Naive thymus-derived CD8-positive, alpha-beta T cell (primary cell): ENCODE results near the gene PRAMEF13. TPM values are rescaled to one million over a fixed set of nuclear protein-coding genes. Genes with fewer than 3 reads are reported as not detected.
"Not testable (repeated sequence)": the region's sequence is repeated elsewhere in the genome, so short reads cannot be mapped to it uniquely, and the experiment has no call there.

Experiments used
- ATAC-seq, 2 donors: fragments of 150-1000 bp; cut with Tn5 transposase in 1 of 2; sonication (Bioruptor Pico), chemical (Tn5 transposase) in 1 of 2; 1 replicate in 1 of 2; 2 replicates in 1 of 2; pipeline ENCODE4 v1.10.0; 2021; ENCODE audit warnings: mild to moderate bottlenecking in 2 of 2, moderate library complexity in 2 of 2
- POLR2A ChIA-PET: fragments of 350-600 bp; sonication (Branson Sonifier 250); formaldehyde crosslinking; loops from one replicate; lab custom pipeline; 2021; ENCODE audit warnings: antibody characterized with exemption; lab: Charles Lee
- DNase-seq, 10 donors: peaks; one replicate each; pipeline versions ENCODE4 v3.0.0 to v3.0.0-alpha.2; 2020 to 2022
- H3K27ac Mint-ChIP-seq, 10 donors: one replicate each; pipeline ENCODE4 v1.8.0; 2020 to 2022; ENCODE audit warnings: mild to moderate bottlenecking in 10 of 10, mixed read lengths in 10 of 10, moderate library complexity in 4 of 10, inconsistent platforms in 1 of 10
- H3K27me3 Mint-ChIP-seq, 5 donors: one replicate each; pipeline ENCODE4 v1.8.0; 2021 to 2022; ENCODE audit warnings: mixed read lengths in 5 of 5
- H3K36me3 Mint-ChIP-seq, 3 donors: one replicate each; pipeline ENCODE4 v1.8.0; 2020 to 2022; ENCODE audit warnings: mixed read lengths in 3 of 3, mild to moderate bottlenecking in 2 of 3, inconsistent platforms in 1 of 3
- H3K4me1 Mint-ChIP-seq, 4 donors: one replicate each; pipeline ENCODE4 v1.8.0; 2021 to 2022; ENCODE audit warnings: mixed read lengths in 4 of 4
- H3K4me3 Mint-ChIP-seq, 10 donors: one replicate each; pipeline ENCODE4 v1.8.0; 2020 to 2022; ENCODE audit warnings: mild to moderate bottlenecking in 10 of 10, mixed read lengths in 10 of 10, moderate library complexity in 6 of 10, inconsistent platforms in 1 of 10
- H3K9me3 Mint-ChIP-seq, 9 donors: one replicate each; pipeline ENCODE4 v1.8.0; 2020 to 2022; ENCODE audit warnings: mixed read lengths in 9 of 9, mild to moderate bottlenecking in 3 of 9, inconsistent platforms in 1 of 9, moderate library complexity in 1 of 9
- polyA plus RNA-seq, 3 donors: library from polyadenylated mRNA; unstranded; fragments of 300-500 nt; fragmentation: Illumina TruSeq; gene quantifications; one replicate each; pipeline ENCODE4 v1.2.3, GENCODE V29; 2021
- total RNA-seq, 8 experiments: library from RNA in 2 of 8; stranded (reverse) in 2 of 8; gene quantifications; one replicate each; pipeline ENCODE4 v1.2.3 and lab custom pipeline; 2021 to 2026

Gene PRAMEF13
- total and polyA plus RNA-seq, 5 experiments from 2014 or later = not detected

DNA sequence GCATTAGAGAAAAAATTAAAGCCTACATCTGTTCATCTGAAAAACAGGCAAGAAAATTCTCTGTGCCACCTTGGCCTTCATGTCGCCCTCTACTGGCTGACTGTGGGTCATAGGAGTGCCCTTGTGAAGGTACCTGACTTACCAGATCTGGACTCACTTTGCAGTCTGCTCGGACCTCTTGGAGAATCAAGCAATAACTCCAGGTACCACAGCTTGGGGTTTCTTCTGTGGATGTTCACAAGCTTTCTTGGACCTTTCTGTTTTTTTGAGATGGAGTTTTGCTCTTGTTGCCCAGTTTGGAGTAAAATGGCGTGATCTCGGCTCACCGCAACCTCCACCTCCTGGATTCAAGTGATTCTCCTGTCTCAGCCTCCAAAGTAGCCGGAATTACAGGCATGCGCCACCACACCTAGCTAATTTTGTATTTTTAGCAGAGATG is 27.2 kb upstream of the PRAMEF13 start:
- no peaks in the 10 kb centered on the region for H3K36me3 Mint-ChIP-seq
- no peaks in the 10 kb centered on the region for H3K9me3 Mint-ChIP-seq
- no peak overlapping the region for H3K4me3 Mint-ChIP-seq
- POLR2A ChIA-PET = no interaction called here
- ATAC-seq (no peak), DNase-seq (peak in 3 of 10 donors; percentile 9 to 37 (median 19))
- peaks cover 0 to 2% (median 0%) of the 10 kb centered on the region in 4 donors for H3K4me1 Mint-ChIP-seq
- no peak overlapping the region for H3K27ac Mint-ChIP-seq
- peaks cover 9 to 17% (median 13%) of the 10 kb centered on the region in 5 donors for H3K27me3 Mint-ChIP-seq

DNA sequence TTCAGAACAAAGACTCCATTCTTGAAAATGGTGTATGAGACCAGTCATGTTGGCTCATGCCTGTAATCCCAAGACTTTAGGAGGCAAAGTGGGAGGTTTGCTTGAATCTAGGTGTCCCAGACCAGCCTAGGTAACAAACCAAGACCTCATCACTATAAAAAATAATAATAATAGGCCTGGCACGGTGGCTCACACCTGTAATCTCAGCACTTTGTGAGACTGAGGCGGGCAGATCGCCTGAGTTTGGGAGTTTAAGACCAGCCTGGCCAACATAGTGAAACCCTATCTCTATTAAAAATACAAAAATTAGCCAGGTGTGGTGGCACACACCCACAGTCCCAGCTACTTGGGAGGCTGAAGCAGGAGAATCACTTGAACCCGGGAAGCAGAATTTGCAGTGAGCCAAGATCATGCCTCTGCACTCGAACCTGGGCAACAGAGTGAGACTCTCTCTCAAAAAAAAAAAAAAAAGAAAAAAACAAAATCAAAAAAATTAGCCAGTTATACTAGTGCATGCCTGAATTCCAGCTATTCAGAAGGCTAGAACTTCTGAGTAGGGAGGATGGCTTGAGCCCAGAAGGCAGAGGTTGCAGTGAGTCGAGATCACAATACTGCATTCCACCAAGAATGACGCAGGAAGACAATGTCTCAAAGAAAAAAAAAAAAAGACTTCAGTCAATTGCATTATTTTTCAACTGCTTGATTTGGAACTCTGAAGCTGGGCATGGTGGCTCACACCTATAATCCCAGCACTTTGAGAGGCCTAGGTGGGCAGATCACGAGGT is 26.3 kb upstream of the PRAMEF13 start:
- H3K9me3 Mint-ChIP-seq, H3K27ac Mint-ChIP-seq, ATAC-seq, H3K4me3 Mint-ChIP-seq, POLR2A ChIA-PET, H3K4me1 Mint-ChIP-seq, H3K36me3 Mint-ChIP-seq: not testable (repeated sequence)
- DNase-seq = peak in 1 of 10 donors; percentile 4
- peaks cover 9 to 17% (median 13%) of the 10 kb centered on the region in 5 donors for H3K27me3 Mint-ChIP-seq

DNA sequence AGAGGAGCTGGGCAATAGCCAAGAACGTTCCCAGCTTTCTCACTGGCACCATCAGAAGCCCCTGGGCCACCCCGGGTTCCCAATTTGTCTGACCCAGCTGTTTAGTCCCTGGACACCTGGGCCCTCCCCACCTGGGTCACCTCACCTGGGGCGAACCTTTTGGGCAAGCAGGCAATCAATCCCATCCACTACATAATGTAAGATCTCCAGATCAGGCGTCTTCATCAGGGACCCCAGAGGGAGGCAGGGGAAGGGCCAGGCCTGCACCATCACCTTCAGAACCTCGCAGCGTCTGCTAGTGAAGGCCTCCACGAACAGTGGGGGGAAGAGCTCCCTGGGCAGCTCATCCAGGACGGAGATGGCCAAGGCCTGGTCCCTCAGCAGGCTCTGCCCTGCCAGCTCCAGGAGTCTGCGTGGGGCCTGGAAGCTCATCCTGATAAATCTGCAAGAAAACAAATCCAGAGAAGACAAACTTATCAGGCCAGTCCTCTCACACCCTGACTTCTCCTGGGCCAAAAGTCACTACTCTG is 24.5 kb upstream of the PRAMEF13 start, which contains the start of gene PRAMEF18:
PRAMEF18 (minus strand) TSS at position 480 of the 530 bp plus-strand sequence; CDS start at position 432, 48 bp downstream.
- peak in 1 of 10 donors; percentile 14 for DNase-seq
- ATAC-seq, H3K4me1 Mint-ChIP-seq, H3K36me3 Mint-ChIP-seq, H3K27ac Mint-ChIP-seq, H3K4me3 Mint-ChIP-seq, H3K9me3 Mint-ChIP-seq, POLR2A ChIA-PET: not testable (repeated sequence)
- H3K27me3 Mint-ChIP-seq = peaks cover 5 to 17% (median 10%) of the 10 kb centered on the region in 5 donors

DNA sequence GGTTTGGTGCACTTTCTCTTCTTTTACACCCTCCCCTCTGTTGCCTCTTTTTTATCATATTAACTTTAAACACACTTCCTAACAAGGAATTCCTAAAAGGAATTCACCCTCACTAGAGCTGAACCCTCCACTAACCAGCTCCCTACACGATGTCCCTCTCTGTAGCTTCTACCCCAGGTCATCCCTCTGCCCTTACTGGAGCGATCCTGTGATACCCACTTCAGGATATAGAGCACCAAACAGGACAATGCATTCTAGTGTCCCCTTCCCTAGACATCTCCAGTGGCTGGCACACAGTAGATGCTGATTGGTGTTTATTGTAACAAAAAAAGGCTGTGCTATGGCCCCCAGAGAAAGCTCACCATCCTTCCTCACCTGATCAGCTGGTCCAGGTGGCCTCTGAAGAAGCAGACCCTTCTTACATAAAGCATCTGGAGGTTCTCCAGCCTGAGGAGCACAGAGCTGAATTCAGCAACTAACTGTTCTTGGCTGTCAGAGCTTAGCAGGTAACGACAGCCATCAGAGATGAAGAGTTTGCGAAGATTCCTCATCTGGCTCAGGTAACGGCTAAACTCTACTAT is 23.4 kb upstream of the PRAMEF13 start:
- H3K27ac Mint-ChIP-seq = no peak overlapping the region
- peaks cover 2 to 17% (median 9%) of the 10 kb centered on the region in 5 donors for H3K27me3 Mint-ChIP-seq
- POLR2A ChIA-PET = no interaction called here
- ATAC-seq = no peak
- H3K4me3 Mint-ChIP-seq = no peak overlapping the region
- no peaks in the 10 kb centered on the region for H3K36me3 Mint-ChIP-seq
- DNase-seq = no peak
- H3K9me3 Mint-ChIP-seq = no peaks in the 10 kb centered on the region
- H3K4me1 Mint-ChIP-seq = peaks cover 0 to 2% (median 0%) of the 10 kb centered on the region in 4 donors

DNA sequence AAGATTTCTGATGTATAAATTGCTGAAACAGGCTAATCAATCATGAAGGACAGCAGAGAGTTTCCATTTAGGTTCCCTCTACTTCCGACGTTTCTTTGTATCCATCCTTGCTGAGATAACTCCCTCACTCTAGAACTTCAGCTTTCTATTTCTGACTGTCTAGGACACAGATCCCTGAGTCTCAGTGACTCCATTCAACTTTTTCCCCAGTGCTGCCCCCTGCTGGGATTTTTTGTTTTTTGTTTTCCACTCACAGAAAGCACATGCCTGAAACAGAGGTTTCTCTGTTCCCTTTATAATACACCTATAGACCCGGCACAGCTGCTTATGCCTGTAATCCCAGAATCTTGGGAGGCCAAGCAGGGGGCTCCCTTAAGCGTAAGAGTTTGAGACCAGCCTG is 21.6 kb upstream of the PRAMEF13 start:
- H3K27ac Mint-ChIP-seq, H3K9me3 Mint-ChIP-seq, DNase-seq, H3K36me3 Mint-ChIP-seq, POLR2A ChIA-PET, ATAC-seq, H3K4me3 Mint-ChIP-seq, H3K4me1 Mint-ChIP-seq: not testable (repeated sequence)
- peaks cover 0 to 13% (median 3%) of the 10 kb centered on the region in 5 donors for H3K27me3 Mint-ChIP-seq

DNA sequence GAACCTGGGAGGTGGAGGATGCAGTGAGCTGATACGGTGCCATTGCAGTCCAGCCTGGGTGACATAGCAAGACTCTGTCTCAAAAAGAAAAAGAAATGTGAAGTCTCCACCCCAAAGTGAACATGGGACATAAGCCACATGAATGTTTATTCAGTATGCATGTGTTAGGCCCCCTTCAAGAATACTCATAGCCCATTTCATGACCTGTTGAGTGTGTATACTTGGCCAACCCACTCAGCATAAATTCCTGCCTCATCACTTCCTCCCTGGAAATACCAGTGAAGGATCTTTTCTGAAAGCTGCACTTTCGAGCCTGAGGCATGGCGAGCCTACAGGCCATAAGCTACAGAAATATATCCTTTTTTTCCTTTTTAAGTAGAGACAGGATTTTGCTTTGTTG is 18.0 kb upstream of the PRAMEF13 start:
- POLR2A ChIA-PET, H3K27ac Mint-ChIP-seq, ATAC-seq, H3K36me3 Mint-ChIP-seq, DNase-seq, H3K4me3 Mint-ChIP-seq, H3K9me3 Mint-ChIP-seq, H3K4me1 Mint-ChIP-seq, H3K27me3 Mint-ChIP-seq: not testable (repeated sequence)

DNA sequence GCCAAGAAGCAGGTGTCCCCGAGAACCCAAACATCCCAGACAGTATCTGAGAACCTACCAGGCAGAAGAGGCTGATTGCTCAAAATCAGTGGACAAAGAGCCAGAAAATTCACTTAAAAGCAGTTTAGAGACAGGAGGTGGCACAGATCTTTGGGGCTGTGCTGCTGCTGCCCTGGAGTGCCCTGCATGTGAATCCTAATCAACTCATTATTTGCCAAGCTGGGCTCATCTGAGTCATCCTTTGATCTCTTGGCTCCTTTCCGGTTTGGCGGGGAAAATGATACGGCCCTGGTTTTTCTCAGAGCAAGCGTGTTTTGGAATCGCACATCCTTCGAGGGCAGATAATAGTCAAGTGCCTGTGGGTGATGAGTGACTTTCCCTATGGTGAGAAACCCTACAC is 15.4 kb upstream of the PRAMEF13 start:
- not testable (repeated sequence) for DNase-seq, H3K4me1 Mint-ChIP-seq

DNA sequence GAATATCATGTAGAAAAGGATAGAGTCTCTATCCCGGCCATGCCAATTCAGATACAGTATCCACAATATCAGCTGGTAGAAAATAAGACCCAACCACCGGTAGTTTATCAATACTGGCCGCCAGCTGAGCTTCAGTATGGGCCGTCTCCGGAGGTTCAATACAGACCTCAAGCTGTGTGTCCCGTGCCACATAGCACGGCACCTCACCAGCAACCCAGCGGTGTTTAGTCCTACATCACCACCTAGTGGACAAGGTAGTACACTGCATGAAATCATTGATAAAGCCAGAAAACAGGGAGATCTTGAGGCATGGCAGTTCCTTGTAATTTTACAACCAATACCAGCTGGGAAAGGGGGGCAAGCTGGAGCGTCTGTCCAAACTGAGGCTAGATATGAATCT is 7.5 kb upstream of the PRAMEF13 start:
- H3K9me3 Mint-ChIP-seq, H3K27ac Mint-ChIP-seq, ATAC-seq, POLR2A ChIA-PET, H3K4me1 Mint-ChIP-seq, H3K4me3 Mint-ChIP-seq, DNase-seq, H3K27me3 Mint-ChIP-seq, H3K36me3 Mint-ChIP-seq: not testable (repeated sequence)

More for the DNA sequence above, 15.4 kb upstream of the PRAMEF13 start:
- H3K36me3 Mint-ChIP-seq, H3K9me3 Mint-ChIP-seq, POLR2A ChIA-PET, ATAC-seq, H3K27ac Mint-ChIP-seq, H3K27me3 Mint-ChIP-seq, H3K4me3 Mint-ChIP-seq: not testable (repeated sequence)

DNA sequence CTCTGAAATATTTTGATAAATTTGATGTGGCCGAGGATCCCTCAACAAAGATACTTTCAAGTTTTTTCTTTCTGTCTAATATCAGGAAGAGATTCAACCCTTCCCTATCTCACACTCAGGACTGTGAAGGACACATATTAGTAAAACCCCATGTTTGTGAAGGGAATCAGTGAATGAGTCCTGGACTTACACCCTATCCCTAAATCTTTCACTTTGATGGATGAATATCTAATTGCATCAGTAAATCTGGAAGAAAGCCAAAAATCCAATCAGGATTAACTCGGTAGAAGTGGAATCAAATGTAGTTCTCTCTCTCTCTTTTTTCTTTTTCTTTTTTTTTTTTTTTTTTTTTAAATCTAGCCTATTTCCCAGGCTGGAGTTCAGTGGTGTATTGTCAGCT is 29.7 kb downstream of the PRAMEF13 start, which contains the start of gene PRAMEF9:
PRAMEF9 (plus strand) TSS at position 301 of the 400 bp plus-strand sequence. CDS start 3,433 bp downstream, outside the sequence.
- POLR2A ChIA-PET, H3K27me3 Mint-ChIP-seq, H3K27ac Mint-ChIP-seq, H3K4me3 Mint-ChIP-seq, H3K9me3 Mint-ChIP-seq, DNase-seq, H3K36me3 Mint-ChIP-seq, ATAC-seq, H3K4me1 Mint-ChIP-seq: not testable (repeated sequence)

DNA sequence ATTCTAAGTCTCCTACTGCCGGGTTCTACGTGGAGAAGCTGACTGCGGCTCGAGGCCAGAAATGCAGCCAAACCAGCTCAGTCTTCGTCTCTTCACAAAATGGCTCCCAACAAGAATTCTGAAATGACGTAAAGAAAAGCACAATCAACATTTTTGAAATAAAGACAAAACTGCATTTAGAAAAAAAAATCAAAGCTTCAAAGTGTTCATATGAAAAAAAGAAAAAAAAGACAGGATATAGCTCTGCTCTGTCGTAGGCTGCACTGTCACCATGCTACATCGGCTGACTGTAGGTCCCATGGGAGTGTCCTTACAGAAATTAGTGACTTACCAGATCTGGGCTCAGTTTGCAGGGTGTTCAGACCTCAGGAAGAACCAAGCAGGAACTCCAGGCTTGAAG is 35.7 kb downstream of the PRAMEF13 start, which contains the start of gene HNRNPCL4:
HNRNPCL4 (minus strand) TSS at position 101 of the 400 bp plus-strand sequence. CDS start 164 bp downstream, outside the sequence.
- H3K9me3 Mint-ChIP-seq, H3K27ac Mint-ChIP-seq, ATAC-seq, H3K27me3 Mint-ChIP-seq, H3K4me3 Mint-ChIP-seq, POLR2A ChIA-PET, DNase-seq, H3K36me3 Mint-ChIP-seq, H3K4me1 Mint-ChIP-seq: not testable (repeated sequence)

DNA sequence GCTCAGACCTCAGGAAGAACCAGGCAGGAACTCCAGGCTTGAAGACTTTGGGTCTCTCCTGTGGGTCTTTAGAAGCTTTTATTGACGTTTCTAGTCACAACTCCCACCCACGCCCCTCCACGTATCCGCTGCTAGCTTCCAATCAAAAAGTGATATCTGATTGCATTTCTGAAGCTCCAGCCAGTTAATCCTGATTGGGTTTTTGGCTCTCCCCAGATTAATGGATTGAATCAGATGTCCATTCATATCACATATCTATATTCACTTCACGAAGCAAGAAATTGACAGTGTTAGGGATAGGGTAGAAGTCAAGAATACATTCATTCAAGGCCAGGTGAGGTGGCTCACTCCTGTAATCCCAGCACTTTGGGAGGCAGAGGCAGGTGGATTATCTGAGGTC is 45.3 kb downstream of the PRAMEF13 start, which contains the start of gene PRAMEF26:
PRAMEF26 (minus strand) TSS at position 101 of the 400 bp plus-strand sequence. CDS start 2,914 bp downstream, outside the sequence.
- H3K27me3 Mint-ChIP-seq, H3K27ac Mint-ChIP-seq, H3K4me1 Mint-ChIP-seq, H3K36me3 Mint-ChIP-seq, H3K4me3 Mint-ChIP-seq, POLR2A ChIA-PET, DNase-seq, ATAC-seq, H3K9me3 Mint-ChIP-seq: not testable (repeated sequence)
